Endothelial cell of umbilical vein (primary cell): ENCODE data around the gene PRKAR2B. TPM values are rescaled to one million over a fixed set of nuclear protein-coding genes. Genes with fewer than 3 reads are reported as not detected.

Source experiments
- BruUV-seq: library from RNA; stranded (reverse); fragments of 400-500 nt; replicated peaks from 2 replicates; lab custom pipeline; 2021; lab: Mats Ljungman, UMichigan
- CTCF ChIA-PET: fragments of 300-600, 350-600 bp; sonication (Branson Sonifier 250); formaldehyde crosslinking; loops from one replicate; lab custom pipeline; 2021; ENCODE audit warnings: antibody characterized with exemption, inconsistent platforms; lab: Charles Lee
- POLR2A ChIA-PET: fragments of 300-600, 350-600 bp; sonication (Branson Sonifier 250); formaldehyde crosslinking; loops from one replicate; lab custom pipeline; 2021; ENCODE audit warnings: antibody characterized with exemption, inconsistent platforms; lab: Charles Lee
- DNase-seq: peaks from one replicate; pipeline ENCODE4 v3.0.0-alpha.2; 2011; ENCODE audit warnings: low read depth, low spot score
- FAIRE-seq: peaks from 2 replicates; lab custom pipeline; 2011; peaks lifted over from hg19 to GRCh38; lab: Jason Lieb, UNC
- H2AFZ ChIP-seq: 2 replicates; pipeline ENCODE4 v1.6.0; 2012; ENCODE audit warnings: low read depth, low read length, control low read depth, inconsistent platforms
- H3K27ac ChIP-seq: 2 replicates; pipeline ENCODE4 v1.5.1; 2011; ENCODE audit warnings: low read depth, mild to moderate bottlenecking, control low read depth, low read length, moderate library complexity; ENCODE audit not compliant: insufficient read depth
- H3K27me3 ChIP-seq, 2 experiments: 2 replicates each; pipeline versions ENCODE4 v1.6.0 to v1.6.1; 2011; ENCODE audit warnings: low read length in 2 of 2, mixed read lengths in 1 of 2; ENCODE audit not compliant: control insufficient read depth in 2 of 2, insufficient read depth in 2 of 2
- H3K36me3 ChIP-seq, 2 experiments: 2 replicates in 1 of 2; 3 replicates in 1 of 2; pipeline ENCODE4 v1.5.1; 2011; ENCODE audit warnings: low read length in 2 of 2, mild to moderate bottlenecking in 1 of 2, moderate library complexity in 1 of 2; ENCODE audit not compliant: control insufficient read depth in 2 of 2, insufficient read depth in 2 of 2; ENCODE audit errors: extremely low read depth in 1 of 2
- H3K4me1 ChIP-seq: 3 replicates; pipeline ENCODE4 v1.5.1; 2011; ENCODE audit warnings: mild to moderate bottlenecking, low read length; ENCODE audit not compliant: control insufficient read depth, insufficient read depth; ENCODE audit errors: extremely low read depth
- H3K4me2 ChIP-seq: 2 replicates; pipeline ENCODE4 v1.6.1; 2011; ENCODE audit warnings: low read length, control low read depth, mixed read lengths; ENCODE audit not compliant: insufficient read depth
- H3K4me3 ChIP-seq, 3 experiments: fragments of 200-600 bp in 1 of 3; sonication (generic), shearing (Covaris generic) in 1 of 3; replicated peaks in 1 of 3; 2 replicates each; pipeline ENCODE4 v1.5.1; 2011 to 2016; ENCODE audit warnings: control low read depth in 3 of 3, low read length in 3 of 3, mild to moderate bottlenecking in 2 of 3, inconsistent platforms in 1 of 3, low read depth in 1 of 3, moderate library complexity in 1 of 3; ENCODE audit not compliant: insufficient read depth in 1 of 3
- H3K79me2 ChIP-seq: 2 replicates; pipeline ENCODE4 v1.6.0; 2012; ENCODE audit warnings: low read length, inconsistent platforms; ENCODE audit not compliant: control insufficient read depth, insufficient read depth
- H3K9ac ChIP-seq: replicated peaks from 2 replicates; pipeline ENCODE3; 2011; ENCODE audit warnings: low read length, control low read depth; ENCODE audit not compliant: insufficient read depth; ENCODE audit errors: extremely low read depth
- H3K9me1 ChIP-seq: replicated peaks from 3 replicates; pipeline ENCODE4 v1.6.0; 2011; ENCODE audit warnings: mild to moderate bottlenecking, low read length; ENCODE audit not compliant: control insufficient read depth, insufficient read depth; ENCODE audit errors: extremely low read depth
- H3K9me3 ChIP-seq: replicated peaks from 2 replicates; pipeline ENCODE4 v1.5.1; 2012; ENCODE audit warnings: low read length, inconsistent platforms; ENCODE audit not compliant: control insufficient read depth, insufficient read depth
- H4K20me1 ChIP-seq: replicated peaks from 2 replicates; pipeline ENCODE3; 2011; ENCODE audit warnings: mild to moderate bottlenecking, low read length; ENCODE audit not compliant: control insufficient read depth, insufficient read depth; ENCODE audit errors: extremely low read depth
- CTCF ChIP-seq, 2 donors: IDR thresholded peaks; 1 replicate in 1 of 2; 2 replicates in 1 of 2; pipeline ENCODE4 v1.5.1; 2011; ENCODE audit warnings: low read length in 2 of 2, mild to moderate bottlenecking in 2 of 2, moderate library complexity in 2 of 2, control low read depth in 1 of 2, inconsistent platforms in 1 of 2, low read depth in 1 of 2; ENCODE audit not compliant: insufficient read depth in 1 of 2; ENCODE audit errors: extremely low read depth in 1 of 2
- EZH2 ChIP-seq: IDR thresholded peaks from 2 replicates; pipeline ENCODE4 v1.6.1; 2012; ENCODE audit warnings: borderline replicate concordance, low read depth, mild to moderate bottlenecking, moderate library complexity, low read length, inconsistent platforms; ENCODE audit not compliant: severe bottlenecking
- FOS ChIP-seq: IDR thresholded peaks from 2 replicates; pipeline ENCODE4 v1.6.1; 2011; ENCODE audit warnings: mild to moderate bottlenecking, low read length, moderate library complexity, borderline replicate concordance; ENCODE audit not compliant: insufficient read depth
- GATA2 ChIP-seq: IDR thresholded peaks from 2 replicates; pipeline ENCODE4 v1.7.0; 2011; ENCODE audit warnings: low read depth, mild to moderate bottlenecking, moderate library complexity, mixed read lengths, low read length; ENCODE audit not compliant: insufficient read length, insufficient read depth
- JUN ChIP-seq: IDR thresholded peaks from 2 replicates; pipeline ENCODE4 v1.6.1; 2011; ENCODE audit warnings: borderline replicate concordance, low read depth; ENCODE audit not compliant: insufficient read length, insufficient read depth
- MYC ChIP-seq: IDR thresholded peaks from one replicate; pipeline ENCODE4 v1.6.1; 2011; ENCODE audit warnings: mild to moderate bottlenecking, low read depth, low read length
- POLR2A ChIP-seq: IDR thresholded peaks from 2 replicates; pipeline ENCODE4 v1.6.1; 2012; ENCODE audit warnings: low read depth, mild to moderate bottlenecking, control low read depth, low read length
- POLR2AphosphoS5 ChIP-seq: IDR thresholded peaks from 2 replicates; pipeline ENCODE4 v1.6.1; 2012; ENCODE audit warnings: low read depth, mild to moderate bottlenecking, control low read depth, low read length, moderate library complexity; ENCODE audit not compliant: insufficient read depth
- dilution Hi-C: fragments of 300-500 bp; cut with MboI; formaldehyde crosslinking; loops from one replicate; pipeline ENCODE4 v1.15.0; 2019; ENCODE audit warnings: low sequenced_read_pairs; ENCODE audit not compliant: extremely low pct_ligation_motif_present
- intact Hi-C: fragments of 100-400 bp; cut with micrococcal nuclease; formaldehyde crosslinking; loops from one replicate; pipeline ENCODE4 v1.10.0; 2022
- polyA plus RNA-seq, 4 experiments: library from polyadenylated mRNA; depleted of rRNA in 3 of 4; stranded (reverse) in 3 of 4; unstranded in 1 of 4; fragments of >200 nt; gene quantifications; 2 replicates each; pipeline versions ENCODE4 v1.2.1 to v1.2.3, GENCODE V29; 2011 to 2012; ENCODE audit warnings: missing spikeins in 1 of 4
- total RNA-seq: library from RNA; stranded (reverse); gene quantifications from 2 replicates; pipeline ENCODE4 v1.2.3, GENCODE V29; 2021
- TF ChIP-seq, protein P1 (sequence below): IDR thresholded peaks from 2 replicates; pipeline ENCODE4 v1.6.1; 2011; ENCODE audit not compliant: insufficient read depth, insufficient read length

PRKAR2B gene
- total and polyA plus RNA-seq, 2 donors (not counting 3 experiments of a cell fraction or from before 2014, with no cell fraction given): 10.7 to 39.8 TPM

- H3K4me2 ChIP-seq: no peak overlapping the region
- no peaks in the 10 kb centered on the region for H4K20me1 ChIP-seq
- H3K9me1 ChIP-seq: no peaks in the 10 kb centered on the region
- FAIRE-seq (no peak), DNase-seq (no peak)
- no peak overlapping the region for H2AFZ ChIP-seq
- no peaks in the 10 kb centered on the region for H3K27me3 ChIP-seq
- no peaks in the 10 kb centered on the region for H3K9me3 ChIP-seq
- peaks cover 6% of the 10 kb centered on the region for H3K4me1 ChIP-seq
- H3K27ac ChIP-seq: no peak overlapping the region
- no TSS peak for BruUV-seq
- no peak overlapping the region for H3K4me3 ChIP-seq
- CTCF ChIA-PET: interaction anchor here (0.9 to 1.3 kb wide), 2 partner anchors 15 to 86 kb away, joined by 3 read pairs; no protein-coding TSS in a partner anchor
- POLR2A ChIA-PET: interaction anchor here (0.6 kb wide), 1 partner anchor 106 kb away, joined by 3 read pairs; the partner anchor contains the start of gene HBP1
- H3K36me3 ChIP-seq: no peaks in the 10 kb centered on the region
- dilution Hi-C loops (no loop called here), intact Hi-C loops (no loop called here)
- TF ChIP-seq GATA2 (no peak), JUN (no peak), FOS (no peak), MYC (no peak), POLR2AphosphoS5 (no peak), CTCF (IDR thresholded peaks at IDR 0.05; ENCODE audit: extremely low read depth in 1 of 2, insufficient read depth in 1 of 2, low read depth in 1 of 2, low read length in 2 of 2) (no peak), POLR2A (no peak), EZH2 (no peak)
- TF ChIP-seq, protein P1, sequence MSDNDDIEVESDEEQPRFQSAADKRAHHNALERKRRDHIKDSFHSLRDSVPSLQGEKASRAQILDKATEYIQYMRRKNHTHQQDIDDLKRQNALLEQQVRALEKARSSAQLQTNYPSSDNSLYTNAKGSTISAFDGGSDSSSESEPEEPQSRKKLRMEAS: no peak
- no peak overlapping the region for H3K9ac ChIP-seq
- H3K79me2 ChIP-seq: peaks cover 60% of the 10 kb centered on the region
Measured at GRCh38 chr7:107063245-107064120, 19.0 kb downstream of the PRKAR2B start.
